GM13976 (cell line): ENCODE data around the gene WDR55.
A peak's percentile ranks its signal among the peaks of the same experiment; 100 is the strongest.
"Not testable (repeated sequence)": the region's sequence is repeated elsewhere in the genome, so short reads cannot be mapped to it uniquely, and the experiment has no call there.

Experiments
- DNase-seq: peaks from one replicate; pipeline ENCODE4 v3.0.0; 2012; ENCODE audit warnings: low spot score
- in situ Hi-C: fragments of 300-500 bp; cut with MboI; formaldehyde crosslinking; loops from one replicate; pipeline ENCODE4 v1.12.0; 2022; ENCODE audit warnings: low sequenced_read_pairs, mixed read lengths, inconsistent platforms; ENCODE audit not compliant: unreplicated experiment
- TF ChIP-seq, protein P1 (sequence below): IDR thresholded peaks from 2 replicates; pipeline ENCODE4 v1.5.1; 2012; ENCODE audit warnings: borderline replicate concordance, mild to moderate bottlenecking; ENCODE audit not compliant: insufficient read depth; ENCODE audit errors: extremely low read depth, missing control alignments, control extremely low read depth

WDR55 gene

DNA sequence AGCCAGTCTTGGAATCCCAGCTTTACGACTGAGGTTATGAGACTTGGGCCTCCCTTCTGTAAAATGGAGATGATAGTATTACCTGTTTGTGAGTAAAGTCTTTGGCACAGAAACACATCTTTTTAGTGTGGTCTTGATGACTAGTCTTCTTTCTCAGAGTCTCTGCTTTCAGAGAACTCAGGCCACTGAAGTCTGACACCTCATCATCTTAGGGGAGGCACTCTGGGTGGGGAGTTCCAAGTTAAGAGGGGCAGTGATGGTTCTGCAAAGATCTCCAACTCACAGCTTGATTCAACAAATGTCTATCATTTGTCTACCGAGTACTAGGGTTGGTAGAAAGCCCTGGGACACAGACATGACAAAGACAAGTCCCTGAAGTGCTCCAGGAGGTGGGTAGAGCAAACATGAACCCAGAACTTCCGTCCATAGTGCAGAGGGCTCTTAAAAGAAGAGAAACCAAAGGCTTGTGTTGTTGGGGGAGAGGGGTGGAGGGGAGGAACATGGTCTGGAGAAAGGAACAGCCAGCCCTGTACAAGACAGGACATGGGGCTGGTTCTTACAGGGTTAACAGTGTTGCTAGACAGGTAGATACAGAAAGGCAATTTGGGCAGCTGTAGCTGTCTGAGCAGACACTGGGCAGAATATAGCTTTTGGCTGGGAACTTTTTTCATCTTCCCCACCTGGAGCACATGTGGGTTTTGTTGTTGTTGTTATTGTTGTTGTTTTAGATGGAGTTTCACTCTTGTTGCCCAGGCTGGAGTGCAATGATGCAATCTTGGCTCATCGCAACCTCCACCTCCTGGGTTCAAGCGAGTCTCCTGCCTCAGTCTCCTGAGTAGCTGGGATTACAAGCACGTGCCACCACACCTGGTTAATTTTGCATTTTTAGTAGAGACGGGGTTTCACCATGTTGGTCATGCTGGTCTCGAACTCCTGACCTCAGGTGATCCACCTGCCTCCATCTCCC, 29.1 kb upstream of the WDR55 start:
- DNase-seq: no peak
- TF ChIP-seq, protein P1, sequence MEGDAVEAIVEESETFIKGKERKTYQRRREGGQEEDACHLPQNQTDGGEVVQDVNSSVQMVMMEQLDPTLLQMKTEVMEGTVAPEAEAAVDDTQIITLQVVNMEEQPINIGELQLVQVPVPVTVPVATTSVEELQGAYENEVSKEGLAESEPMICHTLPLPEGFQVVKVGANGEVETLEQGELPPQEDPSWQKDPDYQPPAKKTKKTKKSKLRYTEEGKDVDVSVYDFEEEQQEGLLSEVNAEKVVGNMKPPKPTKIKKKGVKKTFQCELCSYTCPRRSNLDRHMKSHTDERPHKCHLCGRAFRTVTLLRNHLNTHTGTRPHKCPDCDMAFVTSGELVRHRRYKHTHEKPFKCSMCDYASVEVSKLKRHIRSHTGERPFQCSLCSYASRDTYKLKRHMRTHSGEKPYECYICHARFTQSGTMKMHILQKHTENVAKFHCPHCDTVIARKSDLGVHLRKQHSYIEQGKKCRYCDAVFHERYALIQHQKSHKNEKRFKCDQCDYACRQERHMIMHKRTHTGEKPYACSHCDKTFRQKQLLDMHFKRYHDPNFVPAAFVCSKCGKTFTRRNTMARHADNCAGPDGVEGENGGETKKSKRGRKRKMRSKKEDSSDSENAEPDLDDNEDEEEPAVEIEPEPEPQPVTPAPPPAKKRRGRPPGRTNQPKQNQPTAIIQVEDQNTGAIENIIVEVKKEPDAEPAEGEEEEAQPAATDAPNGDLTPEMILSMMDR: no peak
- in situ Hi-C loops: no loop called here

DNA sequence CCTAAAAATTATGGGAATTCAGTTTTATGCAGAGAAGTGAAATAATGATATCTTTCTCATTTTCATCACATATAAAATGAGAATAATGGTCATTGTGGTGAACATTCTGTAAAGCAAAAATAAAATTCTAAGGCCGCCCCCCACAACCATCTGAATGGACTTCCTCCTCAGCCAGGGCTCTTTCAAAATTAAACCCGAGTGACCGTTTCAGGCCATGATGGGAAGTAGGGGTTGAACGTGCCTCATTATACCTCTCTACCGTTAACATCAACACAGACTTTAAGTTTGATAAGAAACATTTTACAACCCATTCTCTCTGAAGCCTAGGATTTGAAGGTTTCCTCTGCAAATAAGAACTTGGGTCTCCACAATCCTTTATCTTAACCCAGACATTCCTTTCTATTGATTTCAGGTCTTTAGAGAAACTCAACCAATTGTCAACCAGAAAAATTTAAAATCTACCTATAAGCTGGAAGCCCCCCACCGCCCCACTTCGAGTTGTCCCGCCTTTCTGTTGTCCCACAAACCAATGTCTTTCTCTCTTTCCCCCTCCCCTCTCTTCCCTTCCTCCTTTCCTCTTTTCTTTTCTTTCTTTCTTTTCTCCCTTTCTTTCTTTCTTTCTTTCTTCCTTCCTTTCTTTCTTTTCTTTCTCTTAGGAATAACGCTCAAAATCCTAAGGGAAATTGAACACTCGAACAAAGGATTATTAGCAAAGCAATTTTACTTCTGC, 27.2 kb upstream of the WDR55 start:
- DNase-seq: no peak
- in situ Hi-C loops: no loop called here
- TF ChIP-seq, protein P1: no peak

- DNase-seq, in situ Hi-C loops: not testable (repeated sequence)
Measured at GRCh38 chr5:140638898-140639147, 25.9 kb upstream of the WDR55 start.

- in situ Hi-C loops: no loop called here
- TF ChIP-seq, protein P1: peak; percentile 72
- peak; percentile 99 for DNase-seq
Measured at GRCh38 chr5:140639148-140639981, 25.3 kb upstream of the WDR55 start, which contains the start of gene TMCO6. TMCO6 (plus strand) TSS chr5:140639451; CDS start chr5:140639528, 77 bp downstream.

DNA sequence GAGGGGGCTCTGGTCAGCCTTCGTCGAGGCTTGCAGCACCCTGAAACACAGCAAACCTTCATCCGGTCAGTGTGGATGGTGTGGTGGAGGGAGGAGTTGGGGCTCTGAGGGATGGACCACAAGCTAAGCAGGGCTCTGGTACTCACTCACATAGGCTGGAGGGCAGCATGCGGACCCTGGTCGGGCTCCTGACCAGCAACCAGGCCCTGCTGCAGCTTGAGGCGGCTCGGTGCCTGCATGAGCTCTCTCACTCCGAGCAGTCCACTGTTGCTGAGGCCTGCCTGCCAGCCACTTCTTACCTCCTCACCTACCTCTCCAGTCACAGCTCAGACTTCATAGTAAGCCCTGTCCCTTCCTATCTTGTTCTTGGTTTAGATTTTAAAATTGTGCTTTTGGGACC, 23.0 kb upstream of the WDR55 start:
- DNase-seq: no peak
- TF ChIP-seq, protein P1: no peak
- in situ Hi-C loops: no loop called here

DNA sequence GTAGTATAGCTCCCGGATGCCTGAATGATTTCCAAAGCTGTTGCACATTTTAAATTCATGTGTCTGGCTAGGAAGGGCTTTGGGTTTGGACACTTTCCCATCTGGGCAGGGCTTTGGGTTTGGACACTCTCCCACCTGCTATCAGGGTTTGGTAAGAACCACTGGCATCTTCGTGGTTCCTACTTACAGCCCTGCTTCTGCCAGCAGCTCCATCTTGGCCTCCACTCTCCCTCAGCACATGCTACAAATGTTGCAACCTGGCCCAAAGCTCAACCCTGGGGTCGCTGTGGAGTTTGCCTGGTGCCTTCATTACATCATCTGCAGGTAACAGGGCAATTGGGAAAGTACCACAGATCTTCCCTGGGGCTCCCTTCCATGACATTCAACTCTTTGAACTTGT, 22.0 kb upstream of the WDR55 start:
- DNase-seq: no peak
- in situ Hi-C loops: no loop called here
- TF ChIP-seq, protein P1: no peak
